GM19099 (cell line): ENCODE results near the gene BEAN1.

Source experiments
- POLR2A ChIP-seq: IDR thresholded peaks from 3 replicates; pipeline ENCODE4 v1.6.1; 2011; ENCODE audit warnings: low read depth; ENCODE audit not compliant: insufficient read length; ENCODE audit errors: extremely low read depth

BEAN1 gene

DNA sequence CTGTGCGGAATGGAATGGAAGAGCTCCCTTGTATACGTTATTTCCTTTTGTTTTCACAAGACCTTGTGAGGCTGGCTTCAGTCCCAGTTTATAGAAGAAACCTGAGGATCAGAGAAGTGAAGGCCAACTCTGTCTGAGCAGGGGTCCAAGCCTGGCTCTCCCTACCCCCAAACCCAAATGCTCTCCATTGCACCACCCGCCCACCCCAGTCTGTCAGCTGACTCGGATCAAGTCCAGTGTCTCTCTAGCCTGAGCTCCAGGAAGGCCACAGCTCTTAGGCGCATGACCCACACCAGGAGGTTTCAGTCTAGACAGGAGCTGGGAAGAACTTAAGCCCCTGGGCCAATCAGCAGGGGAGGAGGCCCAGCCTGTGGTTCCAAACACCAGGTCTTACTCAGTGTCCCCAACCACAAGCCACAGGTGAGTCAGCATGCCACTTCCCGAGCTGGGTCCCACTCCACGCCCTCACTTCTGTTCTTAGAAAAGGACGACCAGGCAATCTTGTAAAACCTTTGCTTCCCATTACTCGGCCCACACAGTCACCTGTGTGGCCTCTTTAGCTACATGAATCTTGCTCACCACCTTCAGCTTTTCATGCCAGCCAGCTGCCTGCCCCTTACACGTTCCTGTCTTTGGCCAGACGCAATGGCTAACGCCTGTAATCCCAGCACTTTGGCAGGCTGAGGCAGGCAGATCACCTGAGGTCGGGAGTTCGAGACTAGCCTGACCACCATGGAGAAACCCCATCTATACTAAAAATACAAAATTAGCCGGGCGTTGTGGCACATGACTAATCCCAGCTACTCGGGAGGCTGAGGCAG, 95.1 kb downstream of the BEAN1 start:
- no peak for TF ChIP-seq POLR2A

DNA sequence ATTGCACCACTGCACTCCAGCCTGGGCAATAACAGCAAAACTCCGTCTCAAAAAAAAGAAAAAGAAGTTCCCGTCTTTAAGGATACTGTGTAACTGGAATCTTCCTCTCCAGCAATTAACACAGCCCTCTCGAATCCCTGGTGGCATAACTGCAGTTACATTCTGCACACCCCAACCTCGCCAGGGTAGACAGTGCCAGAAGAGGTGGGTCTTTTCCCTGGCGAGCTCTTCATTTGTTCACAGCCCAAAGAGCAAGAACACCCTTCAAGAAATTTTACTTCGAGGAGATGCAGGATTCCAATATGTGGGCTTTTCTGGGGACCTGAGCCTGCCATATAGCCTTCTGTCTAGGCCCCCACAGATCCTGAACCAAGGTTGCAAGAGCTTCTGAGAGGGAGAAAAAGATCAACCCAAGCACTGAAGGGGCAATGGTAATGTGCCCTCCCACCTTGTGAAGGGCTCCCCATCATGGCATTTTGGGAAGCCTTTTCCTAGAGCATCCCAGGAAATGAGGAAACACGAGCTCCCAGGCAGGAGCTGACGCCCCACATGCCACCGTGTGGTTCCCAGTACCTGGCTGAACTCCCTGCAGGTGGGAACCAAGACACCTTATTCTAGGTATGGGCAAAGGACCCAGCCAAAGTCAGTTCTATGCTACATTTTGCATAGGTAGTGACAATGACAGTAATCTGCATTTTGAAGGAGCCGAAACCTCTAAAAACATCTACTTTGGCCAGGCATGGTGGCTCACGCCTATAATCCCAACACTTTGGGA, 95.9 kb downstream of the BEAN1 start:
- no peak for TF ChIP-seq POLR2A

DNA sequence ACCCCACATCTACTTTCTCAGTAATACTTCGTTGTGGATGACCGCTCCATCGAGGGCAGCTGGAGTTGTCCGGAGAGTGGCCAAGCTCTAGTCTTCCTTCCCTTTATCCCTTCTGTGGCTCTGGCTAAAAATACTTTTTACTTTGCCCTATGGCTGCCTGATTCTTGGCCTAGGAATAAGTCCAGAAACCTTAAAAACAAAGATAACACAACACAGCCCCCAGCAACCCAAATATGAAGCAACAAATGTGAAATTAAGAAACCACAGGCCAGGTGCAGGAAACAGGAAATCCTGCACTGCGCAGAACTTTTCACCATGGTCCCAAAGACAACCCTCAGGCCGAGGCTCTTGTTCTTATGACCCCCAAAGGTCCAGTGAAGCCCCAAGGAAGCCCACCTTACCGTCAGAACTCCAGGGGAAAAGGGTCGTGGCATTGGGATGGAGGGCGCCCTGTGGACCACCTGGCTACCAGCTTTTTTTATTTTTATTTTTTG, 96.8 kb downstream of the BEAN1 start:
- peak; percentile 19 for TF ChIP-seq POLR2A

DNA sequence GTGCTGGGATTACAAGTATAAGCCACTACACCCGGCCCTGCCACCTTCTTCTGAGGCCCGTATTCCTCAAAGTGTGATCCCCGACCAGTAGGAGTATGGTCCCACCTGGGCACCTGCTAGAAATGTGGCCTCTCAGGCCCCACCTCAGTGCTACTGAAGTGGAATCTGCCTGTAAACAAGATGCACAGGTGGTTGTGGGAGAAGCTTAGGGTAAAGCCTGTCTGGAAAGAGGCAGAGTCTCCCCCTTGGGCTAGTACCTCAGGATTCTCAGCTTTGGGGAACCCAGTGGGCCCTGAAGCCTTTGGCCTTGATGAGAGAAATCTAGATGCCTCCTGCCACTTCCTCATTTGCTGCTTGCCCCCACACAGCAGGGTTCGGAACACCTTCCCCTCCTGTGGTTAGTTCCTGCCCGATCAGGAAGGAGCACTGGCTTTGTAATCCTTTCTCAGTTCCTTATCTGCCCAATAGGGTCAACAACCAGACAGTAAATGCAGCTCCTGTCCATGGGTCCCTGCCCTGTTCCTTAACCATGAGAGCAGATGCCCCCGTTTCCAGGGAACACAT, 97.6 kb downstream of the BEAN1 start:
- TF ChIP-seq POLR2A = no peak

DNA sequence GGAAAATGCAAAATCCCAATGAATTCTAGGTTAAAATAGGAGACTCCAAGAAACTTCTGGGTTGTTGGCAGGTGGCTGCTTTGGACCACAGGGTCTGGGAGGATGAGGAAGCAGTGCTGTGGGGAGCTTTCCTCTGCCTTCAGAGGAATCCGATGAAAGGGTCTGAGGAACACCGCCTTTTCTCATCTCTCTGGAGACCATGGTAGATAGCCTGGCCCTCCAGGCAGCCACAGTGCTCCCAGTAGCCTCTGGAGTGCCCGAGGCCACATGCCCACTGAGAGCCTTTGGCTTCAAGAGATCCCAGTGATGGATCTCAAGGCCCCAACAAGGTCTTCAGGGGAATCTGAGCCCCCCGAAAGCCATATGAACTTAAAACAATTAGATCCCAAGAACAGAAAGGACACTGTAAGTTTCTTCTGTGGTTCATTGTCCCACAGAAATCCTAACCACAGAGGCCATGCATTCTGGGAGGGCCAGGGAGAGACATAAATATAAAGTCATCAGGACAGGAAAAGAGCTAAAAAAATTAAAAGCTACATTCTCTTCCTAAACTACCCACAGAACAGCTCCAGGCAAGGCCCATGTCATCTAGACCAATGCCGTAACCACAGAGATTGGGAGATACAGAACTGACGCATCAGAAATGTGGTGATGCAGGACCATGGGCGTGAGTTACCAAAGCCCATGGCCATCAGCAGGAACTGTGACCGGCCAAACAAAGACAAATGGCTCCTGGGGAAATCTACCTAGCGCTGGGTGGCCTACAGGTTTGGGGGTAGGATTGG, 98.5 kb downstream of the BEAN1 start:
- TF ChIP-seq POLR2A = no peak

DNA sequence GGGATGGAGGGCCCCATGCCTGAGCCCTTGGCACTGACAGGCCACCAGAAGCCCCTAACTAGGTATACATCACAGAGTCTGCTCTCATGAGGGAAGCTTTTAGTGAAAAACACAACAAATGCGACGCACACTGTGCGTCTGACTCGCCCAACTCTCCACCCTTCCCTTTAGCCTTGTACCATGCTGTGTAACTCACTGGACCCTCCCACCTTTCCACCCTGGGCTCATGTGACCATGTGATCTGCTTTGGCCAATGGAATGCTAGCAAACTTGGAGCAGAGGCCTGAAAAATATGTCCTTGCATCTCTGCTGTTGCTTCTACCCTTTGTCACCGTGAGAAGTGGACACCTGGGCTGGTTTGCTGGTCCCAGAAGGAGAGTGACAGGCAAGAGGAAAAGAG, 101.2 kb downstream of the BEAN1 start:
- no peak for TF ChIP-seq POLR2A

DNA sequence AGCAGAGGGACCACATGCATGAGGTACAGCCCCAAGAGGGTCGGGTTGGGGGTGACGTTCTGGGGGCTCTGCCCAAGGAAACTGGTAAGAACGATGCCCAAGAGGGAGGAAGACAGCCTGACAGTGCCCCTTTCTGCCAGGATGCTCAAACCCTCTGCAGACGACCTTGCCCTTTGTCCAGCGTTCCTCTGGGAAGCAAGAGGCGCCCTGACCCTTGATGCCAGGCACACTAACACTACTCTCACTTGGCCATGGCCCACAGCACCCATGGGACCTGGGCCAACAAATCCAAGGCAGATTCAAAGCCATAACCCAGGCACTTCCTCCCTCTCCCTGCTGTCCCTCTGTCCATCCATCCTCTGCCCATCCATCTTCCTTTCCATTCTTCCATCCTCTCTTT, 102.4 kb downstream of the BEAN1 start:
- TF ChIP-seq POLR2A = no peak
